ENCODE measurements around the gene CD6. TPM values are rescaled to one million over a fixed set of nuclear protein-coding genes. Genes with fewer than 3 reads are reported as not detected.

CD6 gene
- total RNA-seq, 1 donor from 2014 or later, result not detected

DNA sequence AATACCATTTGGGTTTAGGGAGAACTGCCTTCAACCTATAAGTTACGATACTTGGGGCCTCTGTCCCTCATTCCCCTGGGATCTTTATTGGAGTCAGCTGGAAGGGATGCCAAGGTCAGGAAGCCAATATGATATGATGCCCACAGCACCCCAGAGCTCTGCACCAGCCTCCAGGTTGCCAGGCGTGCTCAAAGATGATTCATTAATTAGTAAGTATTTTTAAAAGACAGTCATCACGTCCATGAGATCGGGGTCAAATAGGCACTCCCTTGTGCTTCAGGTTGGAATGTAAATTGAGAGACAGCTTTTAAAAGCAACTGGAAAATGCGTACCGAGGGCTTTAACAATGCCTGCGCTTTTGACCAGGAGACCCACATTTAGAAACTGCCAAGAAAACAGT, 73.8 kb downstream of the CD6 start:
- no peak overlapping the region for H3K27ac ChIP-seq
- Mint-ChIP-seq H3K4me3 (no peak overlapping the region), H3K36me3 (no peaks in the 10 kb centered on the region), H3K4me1 (peaks cover 17% of the 10 kb centered on the region), H3K9me3 (peaks cover 2% of the 10 kb centered on the region), H3K27ac (no peak overlapping the region), H3K27me3 (ENCODE audit: insufficient read depth, low read depth) (no peaks in the 10 kb centered on the region)
- no peaks in the 10 kb centered on the region for H4K20me1 ChIP-seq (ENCODE audit: low read depth)
- no peak overlapping the region for H2AFZ ChIP-seq (replicated peaks)
- DNase-seq (ENCODE audit: low spot score), result no peak
- no peak overlapping the region for H3K9ac ChIP-seq
- no peak overlapping the region for H3K4me2 ChIP-seq
- H3F3A ChIP-seq (ENCODE audit: low read depth), result no peaks in the 10 kb centered on the region
- no peak overlapping the region for H3K4me3 ChIP-seq
- H3K4me1 ChIP-seq, result peaks cover 15% of the 10 kb centered on the region
- H3K27me3 ChIP-seq, result no peaks in the 10 kb centered on the region
- H3K79me2 ChIP-seq (ENCODE audit: low read depth), result no peaks in the 10 kb centered on the region
- no peaks in the 10 kb centered on the region for H3K9me3 ChIP-seq (ENCODE audit: low read depth)
- TF ChIP-seq EZH2phosphoT487 (IDR thresholded peaks at IDR 0.05), result no peak
- TF ChIP-seq EZH2 (IDR thresholded peaks at IDR 0.05), result no peak
- TF ChIP-seq CTCF (IDR thresholded peaks at IDR 0.05), result no peak
- H3K36me3 ChIP-seq, result no peaks in the 10 kb centered on the region

GRCh38 chr11:61046833-61047232, 75.4 kb downstream of the CD6 start:
- Mint-ChIP-seq H3K4me3 (no peak overlapping the region), H3K4me1 (peaks cover 14% of the 10 kb centered on the region), H3K9me3 (peaks cover 3% of the 10 kb centered on the region), H3K27me3 (ENCODE audit: insufficient read depth, low read depth) (no peaks in the 10 kb centered on the region), H3K36me3 (no peaks in the 10 kb centered on the region), H3K27ac (no peak overlapping the region)
- Histone ChIP-seq H3K79me2 (ENCODE audit: low read depth) (no peaks in the 10 kb centered on the region), H3K4me2 (no peak overlapping the region), H3K9ac (no peak overlapping the region), H3K4me3 (no peak overlapping the region), H4K20me1 (ENCODE audit: low read depth) (no peaks in the 10 kb centered on the region), H3K4me1 (peaks cover 12% of the 10 kb centered on the region), H3K9me3 (ENCODE audit: low read depth) (no peaks in the 10 kb centered on the region), H2AFZ (replicated peaks) (no peak overlapping the region), H3K36me3 (no peaks in the 10 kb centered on the region), H3K27ac (no peak overlapping the region), H3F3A (ENCODE audit: low read depth) (no peaks in the 10 kb centered on the region), H3K27me3 (no peaks in the 10 kb centered on the region)
- TF ChIP-seq CTCF (IDR thresholded peaks at IDR 0.05) (no peak), EZH2phosphoT487 (IDR thresholded peaks at IDR 0.05) (no peak), EZH2 (IDR thresholded peaks at IDR 0.05) (no peak)
- no peak for DNase-seq (ENCODE audit: low spot score)

DNA sequence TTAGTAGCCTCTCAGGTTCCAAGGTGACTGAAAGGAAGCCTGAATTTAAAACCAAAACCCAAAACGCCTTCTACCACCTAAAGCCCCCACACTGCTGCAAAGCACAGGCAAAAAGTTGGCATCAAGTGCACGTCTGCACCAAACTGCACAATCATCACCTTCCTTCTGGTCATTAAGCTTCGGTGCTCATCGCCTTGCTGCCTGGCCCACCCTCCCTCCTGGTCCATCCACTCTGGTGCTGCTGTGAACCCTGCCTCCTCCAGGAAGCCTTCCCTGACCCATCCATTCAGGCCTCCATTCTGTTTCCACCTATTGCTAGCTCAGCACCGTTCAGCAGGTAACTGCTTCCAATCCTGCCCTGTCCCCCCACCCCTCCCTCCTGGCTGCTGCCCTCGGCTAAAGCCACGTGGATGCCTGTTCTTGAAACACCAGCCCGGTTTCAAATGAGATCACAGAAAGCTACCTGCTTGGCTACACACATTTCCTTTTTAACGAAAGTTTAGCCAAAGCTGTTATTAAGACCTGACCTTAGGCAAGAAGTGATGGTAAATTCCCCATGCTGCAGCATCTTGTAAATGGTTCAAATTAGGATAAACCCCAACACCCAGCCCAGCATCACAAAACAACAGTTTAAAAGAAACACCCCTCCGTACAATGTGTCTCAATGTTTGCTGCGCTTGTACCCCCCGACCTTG, 77.0 kb downstream of the CD6 start:
- H3K27me3 Mint-ChIP-seq (ENCODE audit: insufficient read depth, low read depth), result no peaks in the 10 kb centered on the region
- Histone ChIP-seq H4K20me1 (ENCODE audit: low read depth) (no peaks in the 10 kb centered on the region), H3K27me3 (no peaks in the 10 kb centered on the region), H3K4me2 (no peak overlapping the region), H2AFZ (replicated peaks) (no peak overlapping the region), H3K4me3 (no peak overlapping the region), H3F3A (ENCODE audit: low read depth) (no peaks in the 10 kb centered on the region), H3K27ac (no peak overlapping the region), H3K9me3 (ENCODE audit: low read depth) (no peaks in the 10 kb centered on the region), H3K36me3 (no peaks in the 10 kb centered on the region), H3K4me1 (no peaks in the 10 kb centered on the region), H3K9ac (no peak overlapping the region), H3K79me2 (ENCODE audit: low read depth) (no peaks in the 10 kb centered on the region)
- no peaks in the 10 kb centered on the region for H3K36me3 Mint-ChIP-seq
- no peak overlapping the region for H3K27ac Mint-ChIP-seq
- no peak overlapping the region for H3K4me3 Mint-ChIP-seq
- no peaks in the 10 kb centered on the region for H3K4me1 Mint-ChIP-seq
- peaks cover 3% of the 10 kb centered on the region for H3K9me3 Mint-ChIP-seq
- no peak for DNase-seq (ENCODE audit: low spot score)
- TF ChIP-seq EZH2 (IDR thresholded peaks at IDR 0.05) (no peak), CTCF (IDR thresholded peaks at IDR 0.05) (no peak), EZH2phosphoT487 (IDR thresholded peaks at IDR 0.05) (no peak)
